Measurements from ENCODE around the gene PPP1CA.

GRCh38 chr11:67405688-67406339, 4.2 kb upstream of the PPP1CA start:
- no peak for TF ChIP-seq REST (IDR thresholded peaks at IDR 0.05; ENCODE audit: insufficient read depth in 1 of 2, low read depth in 2 of 2, low read length in 2 of 2)
- TF ChIP-seq TAF1 (IDR thresholded peaks at IDR 0.05; ENCODE audit: borderline replicate concordance, insufficient read depth, low read length) = no peak

Measured in PFSK-1 (cell line).